WTC11 (cell line): Measurements from ENCODE around the gene PDE4B.

Experiments used
- CTCF ChIP-seq: fragments of 200-600 bp; IDR thresholded peaks from 2 replicates; pipeline ENCODE4 v1.8.0; 2022; ENCODE audit warnings: antibody characterized with exemption
- ELF4 ChIP-seq: sonication (generic); formaldehyde crosslinking; IDR thresholded peaks from 2 replicates; pipeline ENCODE4 v1.8.1; 2022; ENCODE audit warnings: low read depth, mild to moderate bottlenecking, moderate library complexity, missing genetic modification reagents
- NR2C2 ChIP-seq: sonication (generic); formaldehyde crosslinking; IDR thresholded peaks from 2 replicates; pipeline ENCODE4 v1.8.0; 2022; ENCODE audit warnings: mild to moderate bottlenecking, missing genetic modification reagents
- SMAD4 ChIP-seq: sonication (generic); formaldehyde crosslinking; IDR thresholded peaks from 2 replicates; pipeline ENCODE4 v1.8.0; 2022; ENCODE audit warnings: mild to moderate bottlenecking, missing genetic modification reagents
- TEAD4 ChIP-seq: sonication (generic); formaldehyde crosslinking; IDR thresholded peaks from 2 replicates; pipeline ENCODE4 v1.8.0; 2022; ENCODE audit warnings: mild to moderate bottlenecking, missing genetic modification reagents
- ZBTB21 ChIP-seq: sonication (generic); formaldehyde crosslinking; IDR thresholded peaks from 2 replicates; pipeline ENCODE4 v1.8.1; 2023; ENCODE audit warnings: mild to moderate bottlenecking, missing genetic modification reagents, borderline replicate concordance
- ZMAT4 ChIP-seq: fragments of 250-450 bp; sonication (Bioruptor Pico); IDR thresholded peaks from 2 replicates; pipeline ENCODE4 v1.9.0; 2021; ENCODE audit warnings: mild to moderate bottlenecking
- ZNF232 ChIP-seq: sonication (generic); formaldehyde crosslinking; IDR thresholded peaks from 2 replicates; pipeline ENCODE4 v1.8.0; 2022; ENCODE audit warnings: mild to moderate bottlenecking, missing genetic modification reagents
- TF ChIP-seq, protein P1 (sequence below): sonication (generic); formaldehyde crosslinking; IDR thresholded peaks from 2 replicates; pipeline ENCODE4 v1.8.0; 2022; ENCODE audit warnings: mild to moderate bottlenecking, missing genetic modification reagents
- TF ChIP-seq, protein P2 (sequence below): sonication (generic); formaldehyde crosslinking; IDR thresholded peaks from 2 replicates; pipeline ENCODE4 v1.8.1; 2022; ENCODE audit warnings: low read depth, mild to moderate bottlenecking, moderate library complexity, missing genetic modification reagents, borderline replicate concordance

GRCh38 chr1:66078412-66078811 lies 285.7 kb downstream of the PDE4B start:
- no peak for TF ChIP-seq CTCF
- no peak for TF ChIP-seq ELF4 (CRISPR knock-in tag)
- no peak for TF ChIP-seq ZBTB21 (CRISPR knock-in tag)
- no peak for TF ChIP-seq SMAD4 (CRISPR knock-in tag)
- TF ChIP-seq NR2C2 (CRISPR knock-in tag): no peak
- no peak for TF ChIP-seq TEAD4
- TF ChIP-seq, protein P1, sequence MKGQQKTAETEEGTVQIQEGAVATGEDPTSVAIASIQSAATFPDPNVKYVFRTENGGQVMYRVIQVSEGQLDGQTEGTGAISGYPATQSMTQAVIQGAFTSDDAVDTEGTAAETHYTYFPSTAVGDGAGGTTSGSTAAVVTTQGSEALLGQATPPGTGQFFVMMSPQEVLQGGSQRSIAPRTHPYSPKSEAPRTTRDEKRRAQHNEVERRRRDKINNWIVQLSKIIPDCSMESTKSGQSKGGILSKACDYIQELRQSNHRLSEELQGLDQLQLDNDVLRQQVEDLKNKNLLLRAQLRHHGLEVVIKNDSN (CRISPR knock-in tag): no peak
- TF ChIP-seq, protein P2, sequence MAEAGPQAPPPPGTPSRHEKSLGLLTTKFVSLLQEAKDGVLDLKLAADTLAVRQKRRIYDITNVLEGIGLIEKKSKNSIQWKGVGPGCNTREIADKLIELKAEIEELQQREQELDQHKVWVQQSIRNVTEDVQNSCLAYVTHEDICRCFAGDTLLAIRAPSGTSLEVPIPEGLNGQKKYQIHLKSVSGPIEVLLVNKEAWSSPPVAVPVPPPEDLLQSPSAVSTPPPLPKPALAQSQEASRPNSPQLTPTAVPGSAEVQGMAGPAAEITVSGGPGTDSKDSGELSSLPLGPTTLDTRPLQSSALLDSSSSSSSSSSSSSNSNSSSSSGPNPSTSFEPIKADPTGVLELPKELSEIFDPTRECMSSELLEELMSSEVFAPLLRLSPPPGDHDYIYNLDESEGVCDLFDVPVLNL (CRISPR knock-in tag): no peak
- TF ChIP-seq ZMAT4: no peak
- TF ChIP-seq ZNF232 (CRISPR knock-in tag): no peak
